Measurements from ENCODE around the gene CASK.

CASK gene

DNA sequence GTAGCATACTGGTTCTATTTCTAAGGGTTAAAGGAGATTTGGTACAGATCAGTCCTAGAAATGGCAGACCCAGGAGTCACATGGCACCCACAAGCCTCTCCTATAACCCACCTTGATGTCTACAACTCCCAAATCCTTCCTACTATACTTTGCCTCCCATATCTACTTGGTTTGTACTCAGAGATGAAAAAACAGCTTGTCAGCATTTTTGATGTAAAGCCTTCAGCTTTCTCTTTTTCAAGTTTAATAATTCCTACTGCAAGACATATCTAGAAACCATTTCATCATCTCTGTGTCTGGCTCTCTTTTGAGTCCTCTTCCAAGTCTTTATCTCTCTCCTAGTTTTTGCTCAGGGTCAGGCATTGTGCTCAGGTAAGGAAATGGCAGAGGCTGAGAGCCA is 393.3 kb downstream of the CASK start:
- H3K4me3 ChIP-seq (ENCODE audit: low read length) = no peak overlapping the region
- TF ChIP-seq, protein P1, sequence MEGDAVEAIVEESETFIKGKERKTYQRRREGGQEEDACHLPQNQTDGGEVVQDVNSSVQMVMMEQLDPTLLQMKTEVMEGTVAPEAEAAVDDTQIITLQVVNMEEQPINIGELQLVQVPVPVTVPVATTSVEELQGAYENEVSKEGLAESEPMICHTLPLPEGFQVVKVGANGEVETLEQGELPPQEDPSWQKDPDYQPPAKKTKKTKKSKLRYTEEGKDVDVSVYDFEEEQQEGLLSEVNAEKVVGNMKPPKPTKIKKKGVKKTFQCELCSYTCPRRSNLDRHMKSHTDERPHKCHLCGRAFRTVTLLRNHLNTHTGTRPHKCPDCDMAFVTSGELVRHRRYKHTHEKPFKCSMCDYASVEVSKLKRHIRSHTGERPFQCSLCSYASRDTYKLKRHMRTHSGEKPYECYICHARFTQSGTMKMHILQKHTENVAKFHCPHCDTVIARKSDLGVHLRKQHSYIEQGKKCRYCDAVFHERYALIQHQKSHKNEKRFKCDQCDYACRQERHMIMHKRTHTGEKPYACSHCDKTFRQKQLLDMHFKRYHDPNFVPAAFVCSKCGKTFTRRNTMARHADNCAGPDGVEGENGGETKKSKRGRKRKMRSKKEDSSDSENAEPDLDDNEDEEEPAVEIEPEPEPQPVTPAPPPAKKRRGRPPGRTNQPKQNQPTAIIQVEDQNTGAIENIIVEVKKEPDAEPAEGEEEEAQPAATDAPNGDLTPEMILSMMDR (conservative IDR thresholded peaks at IDR 0.05; ENCODE audit: low read depth, low read length) = no peak
- DNase-seq (ENCODE audit: low read depth) = no peak

- H3K4me3 ChIP-seq (ENCODE audit: low read length) = no peak overlapping the region
- DNase-seq (ENCODE audit: low read depth) = no peak
Observed at GRCh38 chrX:41529221-41529620, 394.1 kb downstream of the CASK start.

GRCh38 chrX:41528784-41529183 is 394.6 kb downstream of the CASK start:
- DNase-seq (ENCODE audit: low read depth) = no peak
- no peak overlapping the region for H3K4me3 ChIP-seq (ENCODE audit: low read length)
- TF ChIP-seq, protein P1 (conservative IDR thresholded peaks at IDR 0.05; ENCODE audit: low read depth, low read length) = no peak

More at GRCh38 chrX:41529221-41529620, 394.1 kb downstream of the CASK start:
- TF ChIP-seq, protein P1 (conservative IDR thresholded peaks at IDR 0.05; ENCODE audit: low read depth, low read length) = no peak

- DNase-seq (ENCODE audit: low read depth) = no peak
- TF ChIP-seq, protein P1 (conservative IDR thresholded peaks at IDR 0.05; ENCODE audit: low read depth, low read length) = no peak
Observed at GRCh38 chrX:41526925-41527324, 396.4 kb downstream of the CASK start.

DNA sequence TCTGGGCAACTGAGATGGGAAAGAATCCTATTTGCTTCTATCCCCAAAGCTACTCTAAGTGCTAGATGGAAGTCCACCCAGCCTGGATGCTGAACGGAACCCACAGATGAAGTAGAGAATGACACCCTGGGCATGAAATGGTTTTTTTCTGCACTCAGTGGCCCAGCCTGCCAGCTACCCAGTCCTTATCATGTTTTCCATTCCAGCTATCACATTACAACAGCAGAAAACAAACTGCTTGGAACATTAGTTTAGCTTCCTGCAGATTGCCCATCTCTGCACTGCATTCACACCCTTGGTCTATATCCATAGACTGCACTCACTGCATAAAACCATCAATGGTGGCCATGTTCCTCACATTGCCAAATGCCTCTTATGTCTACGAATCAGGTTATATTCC is 397.1 kb downstream of the CASK start:
- TF ChIP-seq, protein P1 (conservative IDR thresholded peaks at IDR 0.05; ENCODE audit: low read depth, low read length) = no peak

More at GRCh38 chrX:41526925-41527324, 396.4 kb downstream of the CASK start:
- no peak overlapping the region for H3K4me3 ChIP-seq (ENCODE audit: low read length)

DNA sequence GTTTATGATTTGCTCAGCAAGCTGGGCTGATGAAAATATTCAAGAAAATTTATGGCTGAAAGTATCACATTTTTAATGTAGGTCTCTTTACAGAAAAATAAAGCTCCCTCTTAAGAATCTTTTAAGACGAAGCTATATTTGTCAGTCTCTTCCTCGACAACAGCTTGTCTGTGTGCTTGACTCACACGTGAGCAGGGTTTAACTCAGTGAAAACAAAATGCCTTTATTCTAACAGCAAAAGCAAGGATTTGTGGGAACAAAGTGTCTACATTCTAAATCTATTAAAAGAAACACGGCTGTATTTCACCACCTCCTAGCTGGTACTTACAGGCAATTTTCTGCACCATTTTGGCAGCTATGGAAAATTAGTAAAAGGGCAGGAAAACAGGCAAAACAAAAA is 400.7 kb downstream of the CASK start:
- no peak for DNase-seq (ENCODE audit: low read depth)
- H3K4me3 ChIP-seq (ENCODE audit: low read length) = no peak overlapping the region
- TF ChIP-seq, protein P1 (conservative IDR thresholded peaks at IDR 0.05; ENCODE audit: low read depth, low read length) = no peak

More for the DNA sequence above, 397.1 kb downstream of the CASK start:
- no peak overlapping the region for H3K4me3 ChIP-seq (ENCODE audit: low read length)
- DNase-seq (ENCODE audit: low read depth) = no peak

DNA sequence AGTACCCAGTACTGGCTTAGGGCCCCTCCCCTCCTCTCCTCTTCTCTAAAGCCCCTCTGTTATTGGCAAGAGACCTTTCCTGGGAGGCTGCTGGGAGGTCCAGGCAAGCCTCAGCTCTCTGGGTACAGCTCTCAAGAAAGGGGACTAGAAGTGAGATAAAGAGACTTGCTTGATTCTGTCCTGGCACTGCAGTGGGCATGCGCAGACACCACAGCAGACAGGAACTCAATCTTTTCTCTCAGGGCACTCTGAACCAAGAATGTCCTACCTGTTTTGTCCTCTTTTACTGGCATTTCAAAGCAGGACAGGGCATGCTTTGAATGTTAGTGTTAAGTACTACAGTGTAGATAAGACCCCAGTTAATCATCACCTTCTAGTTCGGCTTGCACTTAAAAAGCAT is 401.3 kb downstream of the CASK start:
- TF ChIP-seq, protein P1 (conservative IDR thresholded peaks at IDR 0.05; ENCODE audit: low read depth, low read length) = no peak
- DNase-seq (ENCODE audit: low read depth) = no peak

More for the DNA sequence above, 401.3 kb downstream of the CASK start:
- no peak overlapping the region for H3K4me3 ChIP-seq (ENCODE audit: low read length)

All from retinal pigment epithelial cell (primary cell).